ENCODE results near the gene LMNA.

The LMNA gene

DNA sequence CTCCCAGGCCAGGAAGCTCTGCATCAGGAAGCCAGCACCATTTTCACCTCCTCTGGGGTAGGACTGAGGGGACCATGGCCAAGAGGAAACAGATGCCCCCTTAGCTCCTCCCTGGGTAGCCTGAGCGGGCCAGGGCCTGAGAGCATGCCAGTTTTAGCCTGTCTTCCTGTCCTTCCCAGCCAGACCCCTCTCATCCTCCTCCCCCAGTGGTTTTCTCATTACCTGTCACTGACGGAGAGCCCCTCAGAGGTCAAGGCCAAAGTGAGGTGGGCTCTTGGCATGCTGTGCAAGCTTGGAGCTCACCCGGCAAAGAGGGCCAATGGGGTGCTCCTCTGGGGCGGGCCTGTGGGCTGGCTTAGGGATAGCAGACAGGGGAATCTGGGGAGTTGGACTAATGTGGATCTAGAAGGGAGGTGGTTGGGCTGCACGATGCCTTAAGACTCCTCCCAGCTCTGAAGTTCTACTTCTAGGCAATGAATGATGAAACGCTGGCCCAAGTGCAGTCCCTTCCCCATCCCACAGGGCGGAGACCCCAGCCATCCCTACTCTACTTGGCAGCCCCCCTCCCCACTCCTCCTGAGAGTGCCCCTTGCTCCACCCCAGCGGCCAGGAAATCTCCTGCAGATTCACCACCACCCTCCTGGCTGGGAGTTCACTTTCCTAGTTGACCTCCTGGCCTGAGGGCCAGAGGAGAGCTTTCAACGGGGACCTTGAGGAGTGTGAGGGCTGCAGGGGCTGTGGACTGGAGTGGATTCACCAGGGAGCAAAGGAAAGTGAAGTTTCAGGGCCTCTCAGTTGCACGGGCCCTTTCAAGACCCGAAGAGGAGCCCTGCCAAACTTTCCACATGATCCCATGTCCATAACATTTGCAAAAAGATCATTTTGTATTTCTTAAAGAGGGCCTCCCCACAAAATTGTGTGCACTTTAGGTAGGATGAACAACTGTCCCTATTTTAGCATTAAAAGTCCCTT lies 9.4 kb upstream of the LMNA start:
- no peak for TF ChIP-seq SIN3A (IDR thresholded peaks at IDR 0.05; ENCODE audit: borderline replicate concordance, insufficient read depth, low read length)
- TF ChIP-seq, protein P1, sequence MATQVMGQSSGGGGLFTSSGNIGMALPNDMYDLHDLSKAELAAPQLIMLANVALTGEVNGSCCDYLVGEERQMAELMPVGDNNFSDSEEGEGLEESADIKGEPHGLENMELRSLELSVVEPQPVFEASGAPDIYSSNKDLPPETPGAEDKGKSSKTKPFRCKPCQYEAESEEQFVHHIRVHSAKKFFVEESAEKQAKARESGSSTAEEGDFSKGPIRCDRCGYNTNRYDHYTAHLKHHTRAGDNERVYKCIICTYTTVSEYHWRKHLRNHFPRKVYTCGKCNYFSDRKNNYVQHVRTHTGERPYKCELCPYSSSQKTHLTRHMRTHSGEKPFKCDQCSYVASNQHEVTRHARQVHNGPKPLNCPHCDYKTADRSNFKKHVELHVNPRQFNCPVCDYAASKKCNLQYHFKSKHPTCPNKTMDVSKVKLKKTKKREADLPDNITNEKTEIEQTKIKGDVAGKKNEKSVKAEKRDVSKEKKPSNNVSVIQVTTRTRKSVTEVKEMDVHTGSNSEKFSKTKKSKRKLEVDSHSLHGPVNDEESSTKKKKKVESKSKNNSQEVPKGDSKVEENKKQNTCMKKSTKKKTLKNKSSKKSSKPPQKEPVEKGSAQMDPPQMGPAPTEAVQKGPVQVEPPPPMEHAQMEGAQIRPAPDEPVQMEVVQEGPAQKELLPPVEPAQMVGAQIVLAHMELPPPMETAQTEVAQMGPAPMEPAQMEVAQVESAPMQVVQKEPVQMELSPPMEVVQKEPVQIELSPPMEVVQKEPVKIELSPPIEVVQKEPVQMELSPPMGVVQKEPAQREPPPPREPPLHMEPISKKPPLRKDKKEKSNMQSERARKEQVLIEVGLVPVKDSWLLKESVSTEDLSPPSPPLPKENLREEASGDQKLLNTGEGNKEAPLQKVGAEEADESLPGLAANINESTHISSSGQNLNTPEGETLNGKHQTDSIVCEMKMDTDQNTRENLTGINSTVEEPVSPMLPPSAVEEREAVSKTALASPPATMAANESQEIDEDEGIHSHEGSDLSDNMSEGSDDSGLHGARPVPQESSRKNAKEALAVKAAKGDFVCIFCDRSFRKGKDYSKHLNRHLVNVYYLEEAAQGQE (IDR thresholded peaks at IDR 0.05; ENCODE audit: insufficient read depth in 1 of 2, low read depth in 2 of 2, low read length in 2 of 2), result no peak

DNA sequence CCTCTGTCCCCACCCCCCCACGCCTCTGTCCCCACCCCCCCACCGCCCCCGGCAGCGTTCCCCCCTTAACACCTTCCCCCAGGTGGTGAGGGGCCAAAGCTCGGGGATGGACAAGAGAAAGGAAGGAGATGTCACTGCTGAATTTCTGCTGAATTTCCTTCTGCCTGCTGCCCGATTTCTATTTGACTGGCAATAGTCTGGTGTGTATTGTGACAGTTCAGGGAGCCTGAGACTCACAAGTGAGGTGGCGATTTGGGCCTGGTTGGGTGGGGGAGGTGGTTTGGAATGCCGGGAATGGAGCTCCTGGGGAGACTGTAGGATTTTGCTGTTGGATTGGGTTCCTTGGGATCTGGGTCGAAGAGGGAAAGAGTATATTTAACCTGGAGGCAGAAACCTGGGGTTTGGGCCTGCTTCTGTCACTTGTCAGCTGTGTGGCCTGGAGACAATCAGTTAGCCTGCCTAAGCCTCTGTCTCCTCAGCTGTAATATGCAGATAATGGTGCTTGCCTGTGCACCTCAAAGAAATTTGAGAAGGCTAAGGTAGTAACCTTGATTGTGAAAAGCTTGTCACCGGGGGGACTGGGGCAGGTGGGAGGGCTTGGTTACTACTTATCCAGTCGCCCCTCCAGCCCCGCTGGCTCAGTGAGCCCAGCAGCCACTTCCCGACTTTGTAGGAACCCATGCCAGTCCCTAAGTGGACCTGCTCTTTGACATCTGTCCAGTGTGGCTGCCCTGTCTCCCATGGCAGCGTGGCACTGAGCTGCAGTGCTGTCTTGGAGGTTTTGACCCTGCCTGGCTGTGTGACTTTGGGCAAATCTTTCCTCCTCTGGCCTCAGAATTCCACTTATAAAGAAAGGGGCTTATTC lies 7.7 kb upstream of the LMNA start:
- TF ChIP-seq TAF1 (IDR thresholded peaks at IDR 0.05; ENCODE audit: borderline replicate concordance, insufficient read depth, low read length) (no peak), SIN3A (IDR thresholded peaks at IDR 0.05; ENCODE audit: borderline replicate concordance, insufficient read depth, low read length) (no peak), FOXP2 (optimal IDR thresholded peaks at IDR 0.05; ENCODE audit: borderline replicate concordance, extremely low read depth, extremely low read length, insufficient read depth) (no peak)

DNA sequence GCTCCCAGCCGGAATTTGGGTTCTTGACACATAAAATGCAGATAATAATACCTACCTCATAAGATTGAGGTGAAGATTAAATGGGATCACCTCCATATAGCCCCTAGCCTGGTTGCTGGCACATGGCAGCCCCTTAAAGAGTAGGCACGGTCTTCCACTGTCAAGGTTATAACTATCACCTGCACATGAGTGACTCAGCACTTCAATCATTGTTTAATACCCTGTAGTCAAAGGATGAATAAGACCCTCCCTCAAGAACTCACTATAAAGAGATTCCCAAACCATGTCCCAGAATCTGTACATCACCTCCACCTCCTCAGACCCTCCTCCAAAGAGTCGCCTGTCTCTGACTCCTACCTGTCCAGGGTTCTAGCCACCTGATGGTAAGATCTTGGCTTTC lies 6.5 kb upstream of the LMNA start:
- no peak for TF ChIP-seq FOXP2 (optimal IDR thresholded peaks at IDR 0.05; ENCODE audit: borderline replicate concordance, extremely low read depth, extremely low read length, insufficient read depth)
- no peak for TF ChIP-seq SIN3A (IDR thresholded peaks at IDR 0.05; ENCODE audit: borderline replicate concordance, insufficient read depth, low read length)
- TF ChIP-seq, protein P1 (IDR thresholded peaks at IDR 0.05; ENCODE audit: insufficient read depth in 1 of 2, low read depth in 2 of 2, low read length in 2 of 2), result no peak
- no peak for TF ChIP-seq TAF1 (IDR thresholded peaks at IDR 0.05; ENCODE audit: borderline replicate concordance, insufficient read depth, low read length)
- no peak for TF ChIP-seq POLR2AphosphoS5 (IDR thresholded peaks at IDR 0.05; ENCODE audit: low read depth, low read length)

DNA sequence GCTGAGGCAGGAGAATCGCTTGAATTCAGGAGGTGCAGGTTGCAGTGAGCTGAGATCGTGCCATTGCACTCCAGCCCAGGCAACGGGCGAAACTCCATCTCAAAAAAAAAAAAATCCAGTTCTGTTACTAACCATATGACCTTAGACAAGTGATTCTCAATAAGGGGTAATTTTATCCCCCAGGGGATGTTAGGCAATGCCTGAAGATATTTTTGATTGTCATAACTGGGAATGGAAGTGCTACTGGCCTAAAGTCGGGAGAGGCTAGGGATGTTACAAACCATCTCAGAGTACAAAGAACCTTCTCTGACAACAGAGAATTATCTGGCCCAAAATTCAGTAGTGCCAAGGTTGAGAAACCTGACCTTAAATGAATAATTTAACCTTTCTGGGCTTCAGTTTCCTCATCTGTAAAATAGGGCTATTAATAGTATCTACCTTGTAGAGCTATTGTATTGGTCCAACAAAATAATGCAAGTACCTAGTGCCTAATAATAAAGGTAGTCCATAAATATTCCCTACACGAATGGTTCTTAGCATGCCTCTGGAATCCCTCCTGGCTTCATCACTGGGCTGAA lies 5.8 kb upstream of the LMNA start:
- TF ChIP-seq SIN3A (IDR thresholded peaks at IDR 0.05; ENCODE audit: borderline replicate concordance, insufficient read depth, low read length) (no peak), POLR2AphosphoS5 (IDR thresholded peaks at IDR 0.05; ENCODE audit: low read depth, low read length) (no peak), FOXP2 (optimal IDR thresholded peaks at IDR 0.05; ENCODE audit: borderline replicate concordance, extremely low read depth, extremely low read length, insufficient read depth) (no peak), TAF1 (IDR thresholded peaks at IDR 0.05; ENCODE audit: borderline replicate concordance, insufficient read depth, low read length) (no peak)
- TF ChIP-seq, protein P1 (IDR thresholded peaks at IDR 0.05; ENCODE audit: insufficient read depth in 1 of 2, low read depth in 2 of 2, low read length in 2 of 2), result no peak

DNA sequence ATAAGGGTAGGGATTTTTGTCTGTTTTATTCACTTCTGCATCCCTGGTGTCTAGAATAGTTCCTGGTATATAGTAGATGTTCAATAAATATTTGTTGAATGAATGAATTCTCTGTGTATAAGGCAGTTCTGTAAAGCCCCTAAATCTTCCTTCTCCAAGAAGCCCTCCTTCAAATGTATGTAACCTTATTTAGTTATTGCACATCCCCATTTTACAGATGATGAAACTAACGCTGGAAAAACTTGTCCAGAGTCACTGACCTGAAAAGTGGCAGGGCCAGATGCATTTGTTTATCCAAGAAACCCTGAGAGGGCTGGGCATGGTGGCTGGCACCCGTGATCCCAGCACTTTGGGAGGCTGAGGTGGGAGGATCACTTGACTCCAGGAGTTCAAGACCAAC lies 4.3 kb upstream of the LMNA start:
- TF ChIP-seq TAF1 (IDR thresholded peaks at IDR 0.05; ENCODE audit: borderline replicate concordance, insufficient read depth, low read length), result no peak
- no peak for TF ChIP-seq SIN3A (IDR thresholded peaks at IDR 0.05; ENCODE audit: borderline replicate concordance, insufficient read depth, low read length)
- TF ChIP-seq POLR2AphosphoS5 (IDR thresholded peaks at IDR 0.05; ENCODE audit: low read depth, low read length), result no peak
- TF ChIP-seq, protein P1 (IDR thresholded peaks at IDR 0.05; ENCODE audit: insufficient read depth in 1 of 2, low read depth in 2 of 2, low read length in 2 of 2), result no peak
- no peak for TF ChIP-seq FOXP2 (optimal IDR thresholded peaks at IDR 0.05; ENCODE audit: borderline replicate concordance, extremely low read depth, extremely low read length, insufficient read depth)

Data from PFSK-1 (cell line).